ENCODE results near the gene HES2. TPM values are rescaled to one million over a fixed set of nuclear protein-coding genes. Genes with fewer than 3 reads are reported as not detected.

Gene HES2
- total RNA-seq, 1 experiment from 2014 or later = 1.2 TPM

DNA sequence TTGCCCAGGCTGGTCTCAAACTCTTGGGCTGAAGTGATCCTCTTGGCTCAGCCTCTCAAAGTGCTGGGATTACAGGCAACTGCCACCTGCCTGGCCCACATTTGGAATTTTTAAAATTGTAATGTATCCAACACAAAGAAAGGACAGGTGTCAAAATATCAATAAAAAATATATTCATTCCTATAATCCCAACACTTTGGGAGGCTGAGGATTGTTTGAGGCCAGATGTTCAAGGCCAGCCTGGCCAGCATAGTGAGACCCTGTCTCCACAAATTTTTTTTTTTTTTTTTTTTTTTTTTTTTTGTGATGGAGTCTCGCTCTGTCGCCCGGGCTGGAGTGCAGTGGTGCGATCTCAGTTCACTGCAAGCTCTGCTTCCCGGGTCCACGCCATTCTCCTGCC is 10.0 kb downstream of the HES2 start:
- no CpG with 5 or more reads among the region's 6 CpGs for WGBS (ENCODE audit: extremely low coverage, insufficient read length, low lambda C conversion rate)
- TF ChIP-seq CTCF (conservative IDR thresholded peaks at IDR 0.05) = no peak
- H4K20me1 ChIP-seq (ENCODE audit: control insufficient read depth, insufficient read depth, insufficient read length) = no peaks in the 10 kb centered on the region
- no peak overlapping the region for H3K56ac ChIP-seq (ENCODE audit: insufficient read length, low read depth, low read length)
- peaks cover 3 to 5% of the 10 kb centered on the region in 2 experiments for H3K4me1 Mint-ChIP-seq
- H3K18ac ChIP-seq (ENCODE audit: insufficient read length, low read depth, low read length) = no peak overlapping the region
- peaks cover 76% of the 10 kb centered on the region for H3K27me3 Mint-ChIP-seq (ENCODE audit: low read depth)
- H3T11ph ChIP-seq (ENCODE audit: low read length) = no peak overlapping the region
- H2AFZ ChIP-seq (ENCODE audit: low read length) = no peak overlapping the region
- no peak overlapping the region for H3K4ac ChIP-seq (ENCODE audit: low read depth, low read length)
- H4K91ac ChIP-seq (ENCODE audit: insufficient read length, low read depth, low read length) = no peak overlapping the region
- H3K9me3 Mint-ChIP-seq = no peaks in the 10 kb centered on the region; a peak in 1 of 5 replicates
- no peak overlapping the region for H2BK20ac ChIP-seq (ENCODE audit: low read depth, low read length, poor library complexity, severe bottlenecking)
- no peaks in the 10 kb centered on the region for H3K79me2 ChIP-seq (ENCODE audit: insufficient read depth, low read length)
- no peak overlapping the region for H4K5ac ChIP-seq (ENCODE audit: insufficient read length, low read depth, low read length)
- no peak overlapping the region for H2BK120ac ChIP-seq (ENCODE audit: low read depth, low read length, poor library complexity, severe bottlenecking)
- H3K27ac ChIP-seq (ENCODE audit: insufficient read length, low read depth, low read length) = no peak overlapping the region
- no peak overlapping the region for H3K27ac Mint-ChIP-seq
- no peak overlapping the region for H2BK12ac ChIP-seq (ENCODE audit: insufficient read length, low read depth, low read length)
- H2AK5ac ChIP-seq (ENCODE audit: insufficient read length, low read length) = no peak overlapping the region
- H3K4me2 ChIP-seq (ENCODE audit: insufficient read depth, insufficient read length, low read length) = no peak overlapping the region
- no peak overlapping the region for H3K9ac ChIP-seq (ENCODE audit: extremely low read depth, insufficient read length, low read length)
- H3K79me1 ChIP-seq (ENCODE audit: insufficient read depth, low read depth, low read length, poor library complexity, severe bottlenecking) = no peaks in the 10 kb centered on the region
- no peaks in the 10 kb centered on the region for H3K9me3 ChIP-seq (ENCODE audit: control insufficient read depth, low read depth, low read length)
- H3K23ac ChIP-seq (ENCODE audit: insufficient read length, low read depth, low read length) = no peak overlapping the region
- no peaks in the 10 kb centered on the region for H3K23me2 ChIP-seq (ENCODE audit: insufficient read length, low read depth, low read length, poor library complexity, severe bottlenecking)
- H3K27me3 ChIP-seq (ENCODE audit: insufficient read depth, low read length) = no peaks in the 10 kb centered on the region
- H3K4me3 Mint-ChIP-seq = no peak overlapping the region
- H2BK15ac ChIP-seq (ENCODE audit: low read depth, low read length) = no peak overlapping the region
- H3K36me3 Mint-ChIP-seq (ENCODE audit: insufficient read depth in 1 of 3, low read depth in 3 of 3) = no peaks in the 10 kb centered on the region
- no peak overlapping the region for H4K8ac ChIP-seq (replicated peaks; ENCODE audit: insufficient read length, low read depth, low read length)
- H3K14ac ChIP-seq (ENCODE audit: insufficient read depth, low read length) = no peak overlapping the region
- no peak for DNase-seq
- no peak overlapping the region for H2BK5ac ChIP-seq (ENCODE audit: insufficient read length, low read length)
- peaks cover 3% of the 10 kb centered on the region; the same call in 1 of the 2 replicates for H3K4me1 ChIP-seq (ENCODE audit: insufficient read depth, low read length)
